Fibroblast of lung (primary cell): ENCODE data around the gene AP3D1. TPM values are rescaled to one million over a fixed set of nuclear protein-coding genes. Genes with fewer than 3 reads are reported as not detected.

ENCODE experiments used
- DNase-seq, 2 donors: peaks; one replicate each; pipeline versions ENCODE4 v3.0.0 to v3.0.0-alpha.2; 2010; ENCODE audit warnings: low read depth in 2 of 2
- H2AFZ ChIP-seq: 2 replicates; pipeline ENCODE4 v1.5.1; 2012; ENCODE audit warnings: low read length, control low read depth, inconsistent platforms
- H3K27ac ChIP-seq: 2 replicates; pipeline ENCODE4 v1.5.1; 2011; ENCODE audit warnings: low read length, control low read depth; ENCODE audit not compliant: insufficient read depth
- H3K27me3 ChIP-seq: 2 replicates; pipeline ENCODE4 v1.5.1; 2011; ENCODE audit warnings: mild to moderate bottlenecking, low read length; ENCODE audit not compliant: control insufficient read depth, insufficient read depth
- H3K36me3 ChIP-seq: 2 replicates; pipeline ENCODE4 v1.5.1; 2011; ENCODE audit warnings: low read length; ENCODE audit not compliant: control insufficient read depth, insufficient read depth
- H3K4me1 ChIP-seq: 2 replicates; pipeline ENCODE4 v1.5.1; 2011; ENCODE audit warnings: low read length; ENCODE audit not compliant: control insufficient read depth, insufficient read depth; ENCODE audit errors: extremely low read depth
- H3K4me2 ChIP-seq: 2 replicates; pipeline ENCODE4 v1.5.1; 2011; ENCODE audit warnings: low read length, control low read depth; ENCODE audit not compliant: insufficient read depth; ENCODE audit errors: extremely low read depth
- H3K4me3 ChIP-seq, 4 experiments: fragments of 200-600 bp in 1 of 4; sonication (generic) in 1 of 4; replicated peaks in 1 of 4; 2 replicates each; pipeline ENCODE4 v1.5.1; 2011 to 2016; ENCODE audit warnings: low read length in 4 of 4, low read depth in 3 of 4, mild to moderate bottlenecking in 3 of 4, control low read depth in 2 of 4, inconsistent platforms in 1 of 4, mixed read lengths in 1 of 4; ENCODE audit not compliant: insufficient read depth in 1 of 4; ENCODE audit errors: control extremely low read depth in 1 of 4
- H3K79me2 ChIP-seq: 2 replicates; pipeline ENCODE4 v1.5.1; 2012; ENCODE audit warnings: mild to moderate bottlenecking, low read length, inconsistent platforms; ENCODE audit not compliant: control insufficient read depth, insufficient read depth
- H3K9ac ChIP-seq: 2 replicates; pipeline ENCODE4 v1.5.1; 2011; ENCODE audit warnings: mild to moderate bottlenecking, low read length, control low read depth; ENCODE audit not compliant: insufficient read depth
- H3K9me3 ChIP-seq: 2 replicates; pipeline ENCODE4 v1.5.1; 2012; ENCODE audit warnings: low read depth, low read length; ENCODE audit not compliant: control insufficient read depth, insufficient read depth
- H4K20me1 ChIP-seq: 2 replicates; pipeline ENCODE4 v1.5.1; 2011; ENCODE audit warnings: low read length; ENCODE audit not compliant: control insufficient read depth, insufficient read depth; ENCODE audit errors: extremely low read depth
- EZH2 ChIP-seq: IDR thresholded peaks from 2 replicates; pipeline ENCODE4 v1.5.1; 2012; ENCODE audit warnings: low read length, control low read depth, mild to moderate bottlenecking; ENCODE audit errors: missing control alignments
- polyA plus RNA-seq, 2 donors: library from polyadenylated mRNA; depleted of rRNA in 1 of 2; stranded (reverse) in 1 of 2; unstranded in 1 of 2; fragments of >200 nt; gene quantifications; 2 replicates each; pipeline ENCODE4 v1.2.1, GENCODE V29; 2011 to 2012; ENCODE audit warnings: missing spikeins in 1 of 2
- total RNA-seq: library from RNA; depleted of rRNA; stranded (reverse); fragments of >200 nt; gene quantifications from 2 replicates; pipeline ENCODE4 v1.2.1, GENCODE V29; 2014
- TF ChIP-seq, protein P1 (sequence below), 2 donors: IDR thresholded peaks in 1 of 2; conservative IDR thresholded peaks in 1 of 2; 1 replicate in 1 of 2; 2 replicates in 1 of 2; pipeline ENCODE4 v1.5.1; 2011 to 2012; ENCODE audit warnings: low read length in 2 of 2, control low read depth in 1 of 2, inconsistent platforms in 1 of 2, low read depth in 1 of 2, mild to moderate bottlenecking in 1 of 2

AP3D1 gene
- total and polyA plus RNA-seq, 2 donors (not counting 1 experiment from before 2014, with no cell fraction given) = 68.0 to 99.9 TPM

DNA sequence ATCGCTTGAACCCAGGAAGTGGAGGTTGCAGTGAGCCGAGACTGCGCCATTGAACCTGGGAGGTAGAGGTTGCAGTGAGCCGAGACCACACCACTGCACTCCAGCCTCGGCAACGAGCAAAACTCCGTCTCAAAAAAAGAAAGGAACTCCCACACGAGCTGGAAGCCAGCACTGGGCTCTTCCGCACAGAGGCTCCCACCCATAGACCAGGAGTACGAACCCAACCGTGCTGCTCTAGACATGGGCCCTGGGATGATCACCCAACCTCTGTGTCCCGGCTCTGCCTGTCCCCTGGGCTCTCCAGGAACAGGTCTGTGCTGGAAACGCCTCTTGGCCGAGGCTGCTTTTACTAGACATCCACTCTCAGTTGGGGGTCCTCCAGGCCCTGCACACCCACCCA lies 24.4 kb upstream of the AP3D1 start:
- no peak overlapping the region for H2AFZ ChIP-seq
- peaks cover 13% of the 10 kb centered on the region for H3K4me1 ChIP-seq
- H3K4me3 ChIP-seq = no peak overlapping the region
- H3K36me3 ChIP-seq = peaks cover 8% of the 10 kb centered on the region
- TF ChIP-seq, protein P1, sequence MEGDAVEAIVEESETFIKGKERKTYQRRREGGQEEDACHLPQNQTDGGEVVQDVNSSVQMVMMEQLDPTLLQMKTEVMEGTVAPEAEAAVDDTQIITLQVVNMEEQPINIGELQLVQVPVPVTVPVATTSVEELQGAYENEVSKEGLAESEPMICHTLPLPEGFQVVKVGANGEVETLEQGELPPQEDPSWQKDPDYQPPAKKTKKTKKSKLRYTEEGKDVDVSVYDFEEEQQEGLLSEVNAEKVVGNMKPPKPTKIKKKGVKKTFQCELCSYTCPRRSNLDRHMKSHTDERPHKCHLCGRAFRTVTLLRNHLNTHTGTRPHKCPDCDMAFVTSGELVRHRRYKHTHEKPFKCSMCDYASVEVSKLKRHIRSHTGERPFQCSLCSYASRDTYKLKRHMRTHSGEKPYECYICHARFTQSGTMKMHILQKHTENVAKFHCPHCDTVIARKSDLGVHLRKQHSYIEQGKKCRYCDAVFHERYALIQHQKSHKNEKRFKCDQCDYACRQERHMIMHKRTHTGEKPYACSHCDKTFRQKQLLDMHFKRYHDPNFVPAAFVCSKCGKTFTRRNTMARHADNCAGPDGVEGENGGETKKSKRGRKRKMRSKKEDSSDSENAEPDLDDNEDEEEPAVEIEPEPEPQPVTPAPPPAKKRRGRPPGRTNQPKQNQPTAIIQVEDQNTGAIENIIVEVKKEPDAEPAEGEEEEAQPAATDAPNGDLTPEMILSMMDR (conservative IDR thresholded peaks at IDR 0.05 in 1 of 2, IDR thresholded peaks at IDR 0.05 in 1 of 2; ENCODE audit: low read depth in 1 of 2, low read length in 2 of 2) = no peak
- TF ChIP-seq EZH2 = no peak
- H3K4me2 ChIP-seq = no peak overlapping the region
- no peaks in the 10 kb centered on the region for H3K9me3 ChIP-seq
- peaks cover 95% of the 10 kb centered on the region for H3K79me2 ChIP-seq
- no peak overlapping the region for H3K27ac ChIP-seq
- H3K27me3 ChIP-seq = no peaks in the 10 kb centered on the region
- H4K20me1 ChIP-seq = no peaks in the 10 kb centered on the region
- no peak for DNase-seq
- no peak overlapping the region for H3K9ac ChIP-seq

DNA sequence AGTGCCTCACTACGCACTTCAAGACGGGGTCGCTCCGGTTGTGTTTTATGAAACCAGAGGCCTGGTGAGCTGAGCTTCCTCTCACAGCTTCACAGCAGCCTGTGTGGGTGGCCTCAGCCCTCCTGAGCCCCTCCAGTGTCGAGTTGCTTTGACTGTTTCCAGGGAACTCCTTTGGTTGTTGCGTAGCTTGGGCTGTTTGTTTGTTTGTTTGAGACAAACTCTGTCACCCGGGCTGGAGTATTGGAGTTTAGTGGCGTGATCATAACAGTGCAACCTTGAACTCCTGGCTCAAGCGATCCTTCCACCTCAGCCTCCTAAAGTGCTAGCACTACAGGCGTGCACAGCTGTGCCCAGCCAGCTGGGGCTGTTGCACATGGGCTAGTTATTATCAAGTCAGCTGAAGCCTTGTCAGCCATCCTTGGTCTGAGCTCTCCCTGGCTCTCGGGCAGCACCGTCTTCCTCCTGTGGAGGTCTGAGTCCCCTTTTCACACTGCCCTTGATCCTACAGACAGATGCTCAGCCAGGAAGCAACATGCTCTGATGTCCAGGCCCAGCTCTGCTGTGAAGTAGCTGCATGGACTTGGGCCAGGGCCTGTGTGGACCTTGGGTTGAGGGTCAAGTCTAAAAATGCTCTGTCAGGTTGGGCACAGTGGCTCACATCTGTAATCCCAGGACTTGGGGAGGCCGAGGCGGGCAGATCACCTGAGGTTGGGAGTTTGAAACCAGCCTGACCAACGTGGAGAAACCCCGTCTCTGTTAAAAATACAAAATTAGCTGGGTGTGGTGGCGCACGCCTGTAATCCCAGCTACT lies 22.6 kb upstream of the AP3D1 start:
- no peak overlapping the region for H3K4me2 ChIP-seq
- peaks cover 93% of the 10 kb centered on the region for H3K79me2 ChIP-seq
- H3K27me3 ChIP-seq = no peaks in the 10 kb centered on the region
- H3K9me3 ChIP-seq = no peaks in the 10 kb centered on the region
- peaks cover 4% of the 10 kb centered on the region for H3K36me3 ChIP-seq
- H3K4me1 ChIP-seq = peaks cover 25% of the 10 kb centered on the region
- no peak overlapping the region for H3K4me3 ChIP-seq
- DNase-seq = no peak
- peak overlapping the region; percentile 41 for H3K27ac ChIP-seq
- no peak overlapping the region for H3K9ac ChIP-seq
- TF ChIP-seq EZH2 = no peak
- TF ChIP-seq, protein P1 (conservative IDR thresholded peaks at IDR 0.05 in 1 of 2, IDR thresholded peaks at IDR 0.05 in 1 of 2; ENCODE audit: low read depth in 1 of 2, low read length in 2 of 2) = no peak
- no peak overlapping the region for H2AFZ ChIP-seq
- H4K20me1 ChIP-seq = no peaks in the 10 kb centered on the region

DNA sequence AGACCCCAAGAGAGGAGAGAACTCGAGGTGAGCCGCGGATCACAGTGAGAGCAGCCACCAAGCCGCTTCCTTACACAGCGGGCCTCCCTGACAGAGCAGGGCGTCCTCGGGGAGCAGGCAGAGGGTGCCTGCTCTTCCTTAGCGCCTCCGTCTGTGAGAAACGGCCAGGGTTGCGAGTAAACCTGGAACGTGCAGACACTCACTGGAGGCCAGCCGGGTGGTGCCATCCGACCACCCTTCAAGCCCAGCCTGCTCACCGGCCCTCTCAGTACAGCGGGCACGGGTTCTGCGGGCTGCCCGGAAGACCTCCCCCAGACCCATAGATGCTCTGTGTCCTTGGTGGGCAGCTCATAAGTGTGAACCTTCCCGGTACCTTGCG lies 22.0 kb upstream of the AP3D1 start:
- Histone ChIP-seq H3K9ac (no peak overlapping the region), H3K36me3 (peaks cover 4% of the 10 kb centered on the region), H3K4me3 (no peak overlapping the region), H4K20me1 (no peaks in the 10 kb centered on the region), H2AFZ (no peak overlapping the region), H3K4me2 (no peak overlapping the region), H3K4me1 (peaks cover 29% of the 10 kb centered on the region), H3K27ac (peak overlapping the region; percentile 41), H3K79me2 (peaks cover 87% of the 10 kb centered on the region), H3K27me3 (no peaks in the 10 kb centered on the region), H3K9me3 (no peaks in the 10 kb centered on the region)
- no peak for DNase-seq
- no peak for TF ChIP-seq EZH2
- TF ChIP-seq, protein P1 (conservative IDR thresholded peaks at IDR 0.05 in 1 of 2, IDR thresholded peaks at IDR 0.05 in 1 of 2; ENCODE audit: low read depth in 1 of 2, low read length in 2 of 2) = no peak
